ENCODE results near the gene RIPOR3. TPM values are rescaled to one million over a fixed set of nuclear protein-coding genes. Genes with fewer than 3 reads are reported as not detected.

The RIPOR3 gene
- total and polyA plus RNA-seq, 5 donors from 2014 or later = 0.69 to 1.9 (median 1.3) TPM

- no peak for ATAC-seq (ENCODE audit: low read depth in 2 of 2)
- Histone ChIP-seq H3K27me3 (ENCODE audit: control insufficient read depth, insufficient read depth, low read length) (peaks cover 15% of the 10 kb centered on the region), H3K4me3 (ENCODE audit: low read depth, low read length) (no peak overlapping the region), H3K36me3 (ENCODE audit: control insufficient read depth, insufficient read depth, low read length) (no peaks in the 10 kb centered on the region), H3K4me1 (ENCODE audit: control insufficient read depth, insufficient read depth, low read length, poor library complexity, severe bottlenecking) (no peaks in the 10 kb centered on the region), H3K27ac (ENCODE audit: insufficient read depth, low read length, poor library complexity, severe bottlenecking) (no peak overlapping the region), H3K9me3 (ENCODE audit: control insufficient read depth in 2 of 2, low read length in 2 of 2) (no peaks in the 10 kb centered on the region)
- no peak for DNase-seq
- Mint-ChIP-seq H3K4me1 (peaks cover 0 to 13% (median 4%) of the 10 kb centered on the region in 4 donors), H3K36me3 (no peaks in the 10 kb centered on the region), H3K9me3 (peaks cover 0 to 4% (median 0%) of the 10 kb centered on the region in 7 donors), H3K4me3 (no peak overlapping the region), H3K27ac (no peak overlapping the region), H3K27me3 (peaks cover 51% of the 10 kb centered on the region)
These were observed 1.7 kb upstream of the RIPOR3 start for GRCh38 chr20:50693001-50693400.

- Mint-ChIP-seq H3K36me3 (no peaks in the 10 kb centered on the region), H3K4me3 (peak overlapping the region in 1 of 4 donors; percentile 5), H3K27me3 (peaks cover 51% of the 10 kb centered on the region), H3K9me3 (peaks cover 0 to 4% (median 0%) of the 10 kb centered on the region in 7 donors), H3K27ac (no peak overlapping the region), H3K4me1 (peaks cover 0 to 13% (median 4%) of the 10 kb centered on the region in 4 donors)
- DNase-seq (no peak), ATAC-seq (ENCODE audit: low read depth in 2 of 2) (no peak)
- no peak overlapping the region for H3K4me3 ChIP-seq (ENCODE audit: low read depth, low read length)
- no peaks in the 10 kb centered on the region for H3K4me1 ChIP-seq (ENCODE audit: control insufficient read depth, insufficient read depth, low read length, poor library complexity, severe bottlenecking)
- no peak overlapping the region for H3K27ac ChIP-seq (ENCODE audit: insufficient read depth, low read length, poor library complexity, severe bottlenecking)
- H3K27me3 ChIP-seq (ENCODE audit: control insufficient read depth, insufficient read depth, low read length) = peaks cover 15% of the 10 kb centered on the region
- no peaks in the 10 kb centered on the region for H3K9me3 ChIP-seq (ENCODE audit: control insufficient read depth in 2 of 2, low read length in 2 of 2)
- no peaks in the 10 kb centered on the region for H3K36me3 ChIP-seq (ENCODE audit: control insufficient read depth, insufficient read depth, low read length)
These were observed 1.2 kb upstream of the RIPOR3 start for GRCh38 chr20:50692552-50692933.

- Mint-ChIP-seq H3K27me3 (peaks cover 51% of the 10 kb centered on the region), H3K27ac (no peak overlapping the region), H3K36me3 (no peaks in the 10 kb centered on the region), H3K4me3 (peak overlapping the region in 3 of 4 donors; percentile 2 to 44 (median 7)), H3K9me3 (peaks cover 0 to 3% (median 0%) of the 10 kb centered on the region in 7 donors), H3K4me1 (peaks cover 0 to 13% (median 4%) of the 10 kb centered on the region in 4 donors)
- no peak for ATAC-seq (ENCODE audit: low read depth in 2 of 2)
- DNase-seq = no peak
- no peaks in the 10 kb centered on the region for H3K4me1 ChIP-seq (ENCODE audit: control insufficient read depth, insufficient read depth, low read length, poor library complexity, severe bottlenecking)
- no peaks in the 10 kb centered on the region for H3K36me3 ChIP-seq (ENCODE audit: control insufficient read depth, insufficient read depth, low read length)
- no peak overlapping the region for H3K27ac ChIP-seq (ENCODE audit: insufficient read depth, low read length, poor library complexity, severe bottlenecking)
- H3K4me3 ChIP-seq (ENCODE audit: low read depth, low read length) = no peak overlapping the region
- H3K9me3 ChIP-seq (ENCODE audit: control insufficient read depth in 2 of 2, low read length in 2 of 2) = no peaks in the 10 kb centered on the region
- peaks cover 15% of the 10 kb centered on the region for H3K27me3 ChIP-seq (ENCODE audit: control insufficient read depth, insufficient read depth, low read length)
These were observed 520 bp upstream of the RIPOR3 start for GRCh38 chr20:50691573-50692551.

- H3K27me3 Mint-ChIP-seq = peaks cover 49% of the 10 kb centered on the region
- no peak overlapping the region for H3K27ac ChIP-seq (ENCODE audit: insufficient read depth, low read length, poor library complexity, severe bottlenecking)
- no peaks in the 10 kb centered on the region for H3K4me1 ChIP-seq (ENCODE audit: control insufficient read depth, insufficient read depth, low read length, poor library complexity, severe bottlenecking)
These were observed 1.3 kb downstream of the RIPOR3 start for GRCh38 chr20:50689864-50690649.

GRCh38 chr20:50688256-50688975, 2.9 kb downstream of the RIPOR3 start:
- no peak for DNase-seq
- H3K36me3 ChIP-seq (ENCODE audit: control insufficient read depth, insufficient read depth, low read length) = no peaks in the 10 kb centered on the region
- no peaks in the 10 kb centered on the region for H3K4me1 ChIP-seq (ENCODE audit: control insufficient read depth, insufficient read depth, low read length, poor library complexity, severe bottlenecking)
- peaks cover 41% of the 10 kb centered on the region for H3K27me3 Mint-ChIP-seq
- H3K4me1 Mint-ChIP-seq = peaks cover 0 to 13% (median 4%) of the 10 kb centered on the region in 4 donors
- peaks cover 15% of the 10 kb centered on the region for H3K27me3 ChIP-seq (ENCODE audit: control insufficient read depth, insufficient read depth, low read length)
- no peaks in the 10 kb centered on the region for H3K36me3 Mint-ChIP-seq
- no peak for ATAC-seq (ENCODE audit: low read depth in 2 of 2)
- peaks cover 0 to 2% (median 0%) of the 10 kb centered on the region in 7 donors for H3K9me3 Mint-ChIP-seq
- no peaks in the 10 kb centered on the region for H3K9me3 ChIP-seq (ENCODE audit: control insufficient read depth in 2 of 2, low read length in 2 of 2)
- H3K27ac ChIP-seq (ENCODE audit: insufficient read depth, low read length, poor library complexity, severe bottlenecking) = no peak overlapping the region
- no peak overlapping the region for H3K4me3 ChIP-seq (ENCODE audit: low read depth, low read length)
- no peak overlapping the region for H3K27ac Mint-ChIP-seq
- H3K4me3 Mint-ChIP-seq = no peak overlapping the region

More at GRCh38 chr20:50689864-50690649, 1.3 kb downstream of the RIPOR3 start:
- ATAC-seq (ENCODE audit: low read depth in 2 of 2) (no peak), DNase-seq (no peak)
- Histone ChIP-seq H3K27me3 (ENCODE audit: control insufficient read depth, insufficient read depth, low read length) (peaks cover 15% of the 10 kb centered on the region), H3K36me3 (ENCODE audit: control insufficient read depth, insufficient read depth, low read length) (no peaks in the 10 kb centered on the region), H3K4me3 (ENCODE audit: low read depth, low read length) (no peak overlapping the region), H3K9me3 (ENCODE audit: control insufficient read depth in 2 of 2, low read length in 2 of 2) (no peaks in the 10 kb centered on the region)
- Mint-ChIP-seq H3K4me1 (peaks cover 0 to 13% (median 4%) of the 10 kb centered on the region in 4 donors), H3K9me3 (peaks cover 0 to 3% (median 0%) of the 10 kb centered on the region in 7 donors), H3K36me3 (no peaks in the 10 kb centered on the region), H3K4me3 (no peak overlapping the region), H3K27ac (no peak overlapping the region)

GRCh38 chr20:50686821-50687220, 4.5 kb downstream of the RIPOR3 start:
- Mint-ChIP-seq H3K4me3 (no peak overlapping the region), H3K27me3 (peaks cover 37% of the 10 kb centered on the region), H3K4me1 (peaks cover 0 to 8% (median 2%) of the 10 kb centered on the region in 4 donors), H3K27ac (no peak overlapping the region), H3K36me3 (no peaks in the 10 kb centered on the region), H3K9me3 (peaks cover 0 to 1% (median 0%) of the 10 kb centered on the region in 7 donors)
- Histone ChIP-seq H3K36me3 (ENCODE audit: control insufficient read depth, insufficient read depth, low read length) (no peaks in the 10 kb centered on the region), H3K27me3 (ENCODE audit: control insufficient read depth, insufficient read depth, low read length) (peaks cover 6% of the 10 kb centered on the region), H3K4me3 (ENCODE audit: low read depth, low read length) (no peak overlapping the region), H3K9me3 (ENCODE audit: control insufficient read depth in 2 of 2, low read length in 2 of 2) (no peaks in the 10 kb centered on the region), H3K4me1 (ENCODE audit: control insufficient read depth, insufficient read depth, low read length, poor library complexity, severe bottlenecking) (no peaks in the 10 kb centered on the region), H3K27ac (ENCODE audit: insufficient read depth, low read length, poor library complexity, severe bottlenecking) (no peak overlapping the region)
- no peak for ATAC-seq (ENCODE audit: low read depth in 2 of 2)
- no peak for DNase-seq

- Histone ChIP-seq H3K27me3 (ENCODE audit: control insufficient read depth, insufficient read depth, low read length) (no peaks in the 10 kb centered on the region), H3K9me3 (ENCODE audit: control insufficient read depth in 2 of 2, low read length in 2 of 2) (no peaks in the 10 kb centered on the region), H3K4me3 (ENCODE audit: low read depth, low read length) (no peak overlapping the region), H3K36me3 (ENCODE audit: control insufficient read depth, insufficient read depth, low read length) (no peaks in the 10 kb centered on the region), H3K27ac (ENCODE audit: insufficient read depth, low read length, poor library complexity, severe bottlenecking) (no peak overlapping the region), H3K4me1 (ENCODE audit: control insufficient read depth, insufficient read depth, low read length, poor library complexity, severe bottlenecking) (no peaks in the 10 kb centered on the region)
- Mint-ChIP-seq H3K4me1 (no peaks in the 10 kb centered on the region), H3K36me3 (no peaks in the 10 kb centered on the region), H3K27me3 (peaks cover 10% of the 10 kb centered on the region), H3K4me3 (no peak overlapping the region), H3K9me3 (peaks cover 0 to 1% (median 0%) of the 10 kb centered on the region in 7 donors), H3K27ac (no peak overlapping the region)
- ATAC-seq (ENCODE audit: low read depth in 2 of 2) (no peak), DNase-seq (no peak)
These were observed 7.8 kb downstream of the RIPOR3 start for GRCh38 chr20:50683570-50683969.
